BLaER1 treated with 17β-estradiol and CSF1 and Interleukin-3, amounts not matched to agents 10 nM and 100 nM (cell line): ENCODE data around the gene WFIKKN2.

ENCODE experiments used
- H3K27ac ChIP-seq, 11 experiments: shearing (Covaris generic); formaldehyde crosslinking; 2 replicates each; pipeline ENCODE4 v1.8.1; 2022
- H3K27me3 ChIP-seq, 11 experiments: shearing (Covaris generic); formaldehyde crosslinking; 2 replicates each; pipeline ENCODE4 v1.8.1; 2022
- H3K36me3 ChIP-seq, 11 experiments: shearing (Covaris generic); formaldehyde crosslinking; 2 replicates each; pipeline ENCODE4 v1.8.1; 2022
- H3K4me1 ChIP-seq, 10 experiments: shearing (Covaris generic); formaldehyde crosslinking; 2 replicates each; pipeline ENCODE4 v1.8.1; 2022
- H3K4me2 ChIP-seq, 11 experiments: shearing (Covaris generic); formaldehyde crosslinking; 2 replicates each; pipeline ENCODE4 v1.8.1; 2022
- H3K4me3 ChIP-seq, 10 experiments: shearing (Covaris generic); formaldehyde crosslinking; 2 replicates each; pipeline ENCODE4 v1.8.1; 2022
- H3K9ac ChIP-seq, 11 experiments: shearing (Covaris generic); formaldehyde crosslinking; 2 replicates each; pipeline ENCODE4 v1.8.1; 2022
- H3K9me3 ChIP-seq, 11 experiments: shearing (Covaris generic); formaldehyde crosslinking; replicated peaks in 1 of 11; 2 replicates each; pipeline ENCODE4 v1.8.1; 2022
- H4K20me1 ChIP-seq, 11 experiments: shearing (Covaris generic); formaldehyde crosslinking; 2 replicates each; pipeline ENCODE4 v1.8.1; 2022
- Cebpa-rat ChIP-seq, 11 experiments: shearing (Covaris generic); IDR thresholded peaks; 2 replicates each; pipeline ENCODE4 v1.8.1; 2022

Gene WFIKKN2

DNA sequence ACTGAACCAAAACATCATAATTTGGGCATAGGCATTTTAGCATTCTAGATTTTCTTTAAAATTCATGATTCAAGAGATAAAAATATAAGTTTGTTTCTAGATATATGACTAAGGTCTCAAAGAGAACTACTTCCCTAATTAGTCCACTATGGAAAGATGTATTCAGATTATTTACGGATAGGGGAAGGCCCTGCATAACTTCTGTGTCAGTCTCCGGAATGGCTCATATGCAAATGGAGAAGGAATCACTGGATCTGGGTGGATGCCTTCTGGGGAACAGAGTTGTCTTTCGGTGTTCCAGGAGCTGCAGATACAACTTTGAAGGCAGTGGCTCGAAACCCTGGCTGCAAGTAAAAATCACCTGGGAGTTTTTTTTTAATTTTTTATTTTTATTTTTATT, 17.1 kb upstream of the WFIKKN2 start:
- Histone ChIP-seq H3K4me1 (peaks cover 5 to 24% (median 13%) of the 10 kb centered on the region in 10 experiments; a peak in 15 of 20 replicates), H3K9me3 (peaks cover 0 to 9% (median 0%) of the 10 kb centered on the region in 11 experiments; a peak in 2 of 22 replicates), H4K20me1 (no peaks in the 10 kb centered on the region; a peak in 1 of 22 replicates), H3K27ac (no peak overlapping the region), H3K36me3 (no peaks in the 10 kb centered on the region), H3K4me2 (peak overlapping the region in 3 of 11 experiments; percentile 15 to 20 (median 20); a peak in 1 of 22 replicates), H3K27me3 (no peaks in the 10 kb centered on the region), H3K9ac (no peak overlapping the region), H3K4me3 (no peak overlapping the region)
- TF ChIP-seq Cebpa-rat (IDR thresholded peaks at IDR 0.05): no peak

DNA sequence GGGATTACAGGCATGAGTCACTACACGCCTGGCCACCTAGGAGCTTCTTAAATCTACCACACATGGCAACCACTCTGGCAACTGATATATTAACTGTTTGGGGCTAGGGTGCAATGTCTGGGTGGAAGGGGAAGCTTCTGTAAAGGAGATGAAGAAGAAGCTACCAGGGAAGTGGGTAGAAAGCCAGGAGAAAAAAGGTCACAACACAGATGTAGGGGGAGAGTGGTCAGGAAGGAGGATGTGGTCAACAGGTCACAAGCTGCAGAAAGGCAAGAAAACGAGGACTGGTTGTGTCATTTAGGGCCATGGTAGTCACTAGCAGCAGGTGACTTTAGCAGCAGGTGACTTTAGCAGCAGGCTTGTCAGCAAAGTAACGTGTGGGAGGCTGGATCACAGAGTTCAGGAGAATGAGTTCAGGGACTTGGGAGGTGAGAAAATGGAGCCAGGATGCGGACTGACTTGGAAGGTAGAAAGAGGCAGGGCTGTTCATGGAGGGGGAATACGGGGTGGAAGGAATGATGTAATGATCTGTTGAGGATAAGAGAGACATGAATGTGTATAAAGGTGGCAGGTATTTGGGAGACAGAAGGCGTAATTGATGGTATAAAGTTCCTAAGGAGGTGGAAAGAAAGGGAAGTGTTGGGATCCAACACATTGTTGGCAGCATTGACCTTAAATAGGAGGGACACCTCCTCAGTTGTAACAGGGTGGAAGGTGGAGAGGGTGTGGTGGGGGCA, 16.3 kb upstream of the WFIKKN2 start:
- H4K20me1 ChIP-seq: no peaks in the 10 kb centered on the region; a peak in 1 of 22 replicates
- H3K4me3 ChIP-seq: no peak overlapping the region
- H3K9ac ChIP-seq: no peak overlapping the region
- peak overlapping the region in 1 of 11 experiments; percentile 10; a peak in 1 of 22 replicates for H3K4me2 ChIP-seq
- H3K27me3 ChIP-seq: no peaks in the 10 kb centered on the region
- H3K9me3 ChIP-seq: peaks cover 0 to 14% (median 0%) of the 10 kb centered on the region in 11 experiments; a peak in 3 of 22 replicates
- peaks cover 5 to 24% (median 13%) of the 10 kb centered on the region in 10 experiments; a peak in 15 of 20 replicates for H3K4me1 ChIP-seq
- no peaks in the 10 kb centered on the region for H3K36me3 ChIP-seq
- H3K27ac ChIP-seq: no peak overlapping the region
- no peak for TF ChIP-seq Cebpa-rat (IDR thresholded peaks at IDR 0.05)

DNA sequence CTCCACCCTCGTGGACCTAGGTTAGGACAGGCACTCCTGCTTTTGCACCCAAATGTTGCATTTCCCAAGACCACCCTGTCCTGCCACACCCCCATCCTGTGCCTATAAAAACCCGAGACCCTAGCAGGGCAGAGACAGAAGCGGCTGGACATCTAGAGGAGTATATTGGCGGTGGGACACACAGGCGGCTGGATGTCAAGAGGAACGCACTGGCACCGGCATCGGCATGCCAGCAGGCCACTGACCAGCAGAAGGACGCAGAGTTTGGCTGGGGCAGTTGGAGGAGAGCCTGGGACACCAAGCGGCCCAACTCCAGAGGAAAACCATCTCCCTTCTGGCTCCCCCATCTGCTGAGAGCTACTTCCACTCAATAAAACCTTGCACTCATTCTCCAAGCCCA, 14.7 kb upstream of the WFIKKN2 start:
- Histone ChIP-seq H3K4me3 (no peak overlapping the region), H3K9ac (no peak overlapping the region), H3K27me3 (no peaks in the 10 kb centered on the region), H3K4me1 (peaks cover 5 to 20% (median 10%) of the 10 kb centered on the region in 10 experiments; a peak in 15 of 20 replicates), H3K4me2 (no peak overlapping the region), H3K27ac (no peak overlapping the region), H4K20me1 (no peaks in the 10 kb centered on the region; a peak in 1 of 22 replicates), H3K36me3 (no peaks in the 10 kb centered on the region), H3K9me3 (peaks cover 0 to 14% (median 5%) of the 10 kb centered on the region in 11 experiments; a peak in 8 of 22 replicates)
- no peak for TF ChIP-seq Cebpa-rat (IDR thresholded peaks at IDR 0.05)

DNA sequence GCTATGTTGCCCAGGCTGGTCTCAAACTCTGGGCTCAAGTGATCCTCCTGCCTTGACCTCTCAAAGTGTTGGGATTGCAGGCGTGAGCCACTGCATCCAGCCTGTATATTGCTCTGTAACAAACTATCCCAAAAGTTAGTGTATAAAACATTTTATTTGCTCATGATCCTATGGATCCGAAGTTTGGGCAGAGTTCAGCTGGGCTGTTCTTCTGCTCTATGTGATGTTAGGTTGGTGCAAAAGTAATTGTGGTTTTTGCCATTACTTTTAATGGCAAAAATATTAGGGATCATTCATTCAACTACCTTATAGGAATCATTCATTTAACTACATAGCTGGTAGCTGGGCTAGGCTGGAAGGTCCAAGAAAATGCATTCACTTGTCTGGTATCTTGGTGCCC, 12.8 kb upstream of the WFIKKN2 start:
- no peak overlapping the region for H3K4me2 ChIP-seq
- H3K9ac ChIP-seq: no peak overlapping the region
- H3K36me3 ChIP-seq: no peaks in the 10 kb centered on the region
- H3K27me3 ChIP-seq: no peaks in the 10 kb centered on the region
- no peaks in the 10 kb centered on the region; a peak in 1 of 22 replicates for H4K20me1 ChIP-seq
- H3K9me3 ChIP-seq: peaks cover 0 to 14% (median 5%) of the 10 kb centered on the region in 11 experiments; a peak in 8 of 22 replicates
- no peak for TF ChIP-seq Cebpa-rat (IDR thresholded peaks at IDR 0.05)
- peaks cover 5 to 15% (median 7%) of the 10 kb centered on the region in 10 experiments; a peak in 11 of 20 replicates for H3K4me1 ChIP-seq
- no peak overlapping the region for H3K27ac ChIP-seq
- H3K4me3 ChIP-seq: no peak overlapping the region

DNA sequence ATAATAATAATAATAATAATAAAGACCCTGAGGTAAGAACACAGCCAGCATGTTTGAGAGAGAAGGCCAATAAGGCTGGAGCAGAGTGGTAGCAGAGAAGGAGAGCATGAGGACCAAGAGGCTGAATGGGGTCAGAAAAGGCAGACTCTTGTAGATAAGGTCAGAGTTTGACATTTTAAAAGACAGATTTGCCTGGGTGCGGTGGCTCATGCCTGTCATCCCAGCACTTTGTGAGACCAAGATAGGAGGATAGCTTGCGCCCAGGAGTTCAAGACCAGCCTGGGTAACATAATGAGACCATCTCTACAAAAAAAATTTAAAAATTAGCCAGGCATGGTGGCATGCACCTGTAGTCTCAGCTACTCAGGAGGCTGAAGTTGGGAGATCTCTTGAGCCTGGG, 11.0 kb upstream of the WFIKKN2 start:
- Histone ChIP-seq H3K9me3 (peaks cover 0 to 14% (median 5%) of the 10 kb centered on the region in 11 experiments; a peak in 8 of 22 replicates), H3K27me3 (peaks cover 0 to 19% (median 13%) of the 10 kb centered on the region in 11 experiments; a peak in 16 of 22 replicates), H3K4me3 (no peak overlapping the region), H3K9ac (no peak overlapping the region), H4K20me1 (no peaks in the 10 kb centered on the region; a peak in 1 of 22 replicates), H3K4me2 (no peak overlapping the region), H3K36me3 (no peaks in the 10 kb centered on the region), H3K27ac (no peak overlapping the region), H3K4me1 (peaks cover 0 to 14% (median 4%) of the 10 kb centered on the region in 10 experiments; a peak in 9 of 20 replicates)
- TF ChIP-seq Cebpa-rat (IDR thresholded peaks at IDR 0.05): no peak

DNA sequence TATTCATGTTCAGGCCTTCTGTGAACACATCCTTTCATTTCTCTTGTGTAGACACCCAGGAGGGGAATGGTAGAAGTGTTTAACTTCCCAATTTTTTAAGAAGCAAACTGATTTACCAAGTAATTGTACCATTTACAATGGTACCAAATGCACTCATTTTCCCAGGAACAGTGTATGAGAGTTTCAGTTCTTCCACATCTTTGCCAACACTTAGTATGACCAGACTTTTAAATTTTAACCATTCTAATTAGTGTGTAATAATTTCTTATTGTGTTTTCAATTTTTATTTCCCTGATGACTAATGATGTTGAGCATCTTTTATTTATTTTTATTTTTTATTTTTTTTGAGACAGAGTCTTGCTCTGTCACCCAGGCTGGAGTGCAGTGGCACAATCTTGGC, 10.2 kb upstream of the WFIKKN2 start:
- no peak for TF ChIP-seq Cebpa-rat (IDR thresholded peaks at IDR 0.05)
- H3K4me1 ChIP-seq: peaks cover 0 to 19% (median 5%) of the 10 kb centered on the region in 10 experiments; a peak in 9 of 20 replicates
- H3K4me3 ChIP-seq: no peak overlapping the region

DNA sequence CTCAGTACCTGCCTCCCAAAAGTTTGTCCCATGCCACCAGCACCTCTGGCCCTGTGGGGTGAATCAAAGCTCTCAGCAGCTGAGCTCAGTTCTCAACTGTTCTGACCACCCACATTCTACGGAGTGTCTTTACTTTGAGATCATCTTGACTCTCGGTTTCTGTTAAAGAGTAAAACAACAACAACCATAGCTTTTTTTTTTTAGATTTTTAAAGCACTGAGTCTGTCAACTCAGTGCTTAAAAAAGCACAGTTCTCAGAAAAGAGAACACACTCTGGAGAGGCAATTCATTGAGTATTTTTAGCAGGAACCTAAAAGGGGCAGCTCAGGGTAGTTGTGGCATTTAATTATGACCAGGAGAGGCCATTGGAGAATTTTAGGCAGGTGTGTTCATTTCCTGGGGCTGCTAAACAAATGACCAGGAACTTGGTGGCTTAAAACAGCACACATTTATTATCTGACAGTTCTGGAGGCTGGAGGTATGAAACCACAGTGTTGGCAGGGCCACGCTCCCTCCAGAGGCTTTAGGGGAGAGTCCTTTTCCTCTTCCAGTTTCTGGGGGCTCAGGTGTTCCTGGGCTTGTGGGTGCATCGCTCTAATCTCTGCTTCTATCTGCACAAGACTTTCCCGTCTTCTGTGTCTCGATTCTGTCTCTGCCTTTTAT, 6.7 kb upstream of the WFIKKN2 start:
- Histone ChIP-seq H3K4me1 (peaks cover 0 to 19% (median 5%) of the 10 kb centered on the region in 10 experiments; a peak in 9 of 20 replicates), H3K36me3 (no peaks in the 10 kb centered on the region), H3K4me2 (peak overlapping the region in 5 of 11 experiments; percentile 2 to 56 (median 39); a peak in 7 of 22 replicates), H3K4me3 (no peak overlapping the region), H4K20me1 (no peaks in the 10 kb centered on the region), H3K27me3 (peaks cover 0 to 29% (median 23%) of the 10 kb centered on the region in 11 experiments; a peak in 17 of 22 replicates), H3K27ac (no peak overlapping the region), H3K9ac (peak overlapping the region in 2 of 11 experiments; percentile 34 to 35; a peak in 2 of 22 replicates), H3K9me3 (peaks cover 0 to 10% (median 4%) of the 10 kb centered on the region in 11 experiments; a peak in 7 of 22 replicates)
- TF ChIP-seq Cebpa-rat (IDR thresholded peaks at IDR 0.05): no peak

More for the DNA sequence above, 10.2 kb upstream of the WFIKKN2 start:
- Histone ChIP-seq H3K4me2 (no peak overlapping the region), H3K9ac (no peak overlapping the region), H3K27ac (no peak overlapping the region), H4K20me1 (no peaks in the 10 kb centered on the region), H3K27me3 (peaks cover 0 to 26% (median 20%) of the 10 kb centered on the region in 11 experiments; a peak in 17 of 22 replicates), H3K9me3 (peaks cover 0 to 14% (median 5%) of the 10 kb centered on the region in 11 experiments; a peak in 8 of 22 replicates), H3K36me3 (no peaks in the 10 kb centered on the region)

DNA sequence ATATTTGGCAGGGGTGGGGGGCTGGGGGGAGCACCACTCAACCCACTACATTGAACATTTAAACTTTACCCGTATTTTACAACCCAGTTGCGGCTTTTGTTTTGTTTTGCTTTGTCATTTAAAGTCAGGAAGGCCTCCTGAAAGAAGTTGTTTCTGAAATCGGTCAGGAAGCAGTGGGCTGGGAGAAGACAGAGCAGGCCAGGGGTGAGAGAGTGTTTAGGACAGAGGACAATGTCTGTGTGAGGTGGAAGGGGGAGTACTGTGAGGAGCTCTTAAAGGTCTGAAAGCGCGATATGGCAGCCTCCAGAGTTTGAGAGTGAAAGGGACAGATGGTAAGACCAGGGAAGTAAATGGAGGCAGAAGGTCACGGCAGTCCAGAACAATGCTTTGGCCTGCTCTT, 6.1 kb upstream of the WFIKKN2 start:
- peak overlapping the region in 3 of 11 experiments; percentile 1 to 35 (median 34); a peak in 2 of 22 replicates for H3K9ac ChIP-seq
- no peaks in the 10 kb centered on the region for H3K36me3 ChIP-seq
- H3K4me1 ChIP-seq: peaks cover 0 to 19% (median 5%) of the 10 kb centered on the region in 10 experiments; a peak in 9 of 20 replicates
- H3K27ac ChIP-seq: no peak overlapping the region
- peaks cover 0 to 29% (median 23%) of the 10 kb centered on the region in 11 experiments; a peak in 17 of 22 replicates for H3K27me3 ChIP-seq
- no peaks in the 10 kb centered on the region for H4K20me1 ChIP-seq
- peaks cover 0 to 10% (median 0%) of the 10 kb centered on the region in 11 experiments; a peak in 5 of 22 replicates for H3K9me3 ChIP-seq
- no peak overlapping the region for H3K4me3 ChIP-seq
- H3K4me2 ChIP-seq: peak overlapping the region in 5 of 11 experiments; percentile 2 to 56 (median 39); a peak in 8 of 22 replicates
- no peak for TF ChIP-seq Cebpa-rat (IDR thresholded peaks at IDR 0.05)
